Measurements from ENCODE around the gene VWA3A. TPM values are rescaled to one million over a fixed set of nuclear protein-coding genes. Genes with fewer than 3 reads are reported as not detected.
"Not testable (repeated sequence)": the region's sequence is repeated elsewhere in the genome, so short reads cannot be mapped to it uniquely, and the experiment has no call there.

Gene VWA3A
- total RNA-seq, 2 donors from 2014 or later = not detected

DNA sequence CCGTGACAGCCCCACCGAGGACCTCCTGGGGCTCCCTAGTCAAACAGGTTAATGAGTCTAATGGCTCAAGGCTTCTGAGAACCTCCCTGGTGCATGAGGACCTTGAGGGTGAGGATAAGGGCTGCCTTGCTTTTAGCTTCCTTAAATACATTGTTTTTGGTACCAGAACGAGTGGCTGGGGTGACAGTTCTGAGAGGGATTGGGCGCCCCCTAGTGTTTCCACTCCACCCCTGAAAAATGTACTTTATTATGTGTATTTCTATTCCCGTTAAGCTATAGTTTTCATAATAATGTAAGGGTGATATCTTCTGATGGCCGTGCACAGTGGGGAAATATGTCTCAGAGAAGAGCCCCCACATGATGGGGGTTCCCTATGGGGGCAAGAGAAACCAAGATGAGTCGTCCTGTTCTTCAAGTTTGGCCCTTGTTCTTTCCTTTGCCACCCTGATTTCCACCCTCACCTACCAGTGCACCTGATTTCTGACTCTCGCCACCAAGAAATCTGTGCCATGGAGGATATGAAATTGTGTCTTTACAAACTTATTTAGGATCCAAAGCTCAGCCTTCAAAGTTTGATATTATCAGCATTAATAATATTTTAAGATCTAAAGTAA is 14.5 kb upstream of the VWA3A start:
- intact Hi-C loops (cut with DNase I) = loop anchor here (5.0 to 10.0 kb wide), 2 partner anchors 73 to 76 kb away; partner anchors contain the start of genes PDZD9 (in 2 of the 2) and MOSMO (in 1 of the 2)
- DNase-seq (ENCODE audit: low spot score) = peak; percentile 83

DNA sequence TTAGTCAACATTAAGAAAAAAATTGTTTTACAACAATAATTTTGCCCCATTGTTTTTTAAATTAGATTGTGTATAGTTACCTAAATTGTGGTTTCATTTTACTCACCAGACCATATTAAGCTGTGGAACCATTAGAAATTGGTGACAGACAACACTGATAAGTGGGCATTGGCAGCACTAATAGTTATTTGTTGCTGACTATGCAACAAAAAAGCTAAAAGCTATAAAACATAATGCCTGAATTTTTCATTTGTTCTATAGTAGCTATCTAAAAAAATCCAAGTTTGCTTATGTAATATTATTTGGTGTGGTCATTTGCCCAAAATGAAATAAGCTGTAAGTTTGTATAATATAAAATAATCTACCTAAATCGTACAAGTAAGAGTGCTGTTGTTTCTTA is 13.7 kb upstream of the VWA3A start:
- no peak for DNase-seq (ENCODE audit: low spot score)
- intact Hi-C loops (cut with DNase I) = loop anchor here (5.0 to 10.0 kb wide), 2 partner anchors 74 to 76 kb away; partner anchors contain the start of genes PDZD9 (in 2 of the 2) and MOSMO (in 1 of the 2)

DNA sequence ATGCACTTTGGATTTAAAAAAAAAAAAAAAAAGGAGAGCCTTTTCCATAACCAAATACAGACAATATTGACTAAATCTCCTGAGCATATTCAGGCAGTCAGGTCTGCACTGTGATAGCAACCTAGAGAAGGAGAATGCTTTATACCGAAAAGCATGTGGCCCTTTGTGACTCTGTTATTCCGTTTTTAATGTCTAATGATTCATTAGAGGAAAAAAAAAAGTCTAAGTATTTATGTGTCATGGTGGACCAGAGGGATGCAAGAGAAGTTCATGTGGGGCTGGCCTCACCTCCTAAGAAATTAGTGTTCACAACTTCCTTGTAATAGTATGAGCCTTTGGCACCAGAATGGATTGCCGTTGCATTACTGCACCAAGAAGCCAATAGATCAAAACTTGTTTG is 11.3 kb upstream of the VWA3A start:
- no peak for DNase-seq (ENCODE audit: low spot score)
- intact Hi-C loops (cut with DNase I) = no loop called here

DNA sequence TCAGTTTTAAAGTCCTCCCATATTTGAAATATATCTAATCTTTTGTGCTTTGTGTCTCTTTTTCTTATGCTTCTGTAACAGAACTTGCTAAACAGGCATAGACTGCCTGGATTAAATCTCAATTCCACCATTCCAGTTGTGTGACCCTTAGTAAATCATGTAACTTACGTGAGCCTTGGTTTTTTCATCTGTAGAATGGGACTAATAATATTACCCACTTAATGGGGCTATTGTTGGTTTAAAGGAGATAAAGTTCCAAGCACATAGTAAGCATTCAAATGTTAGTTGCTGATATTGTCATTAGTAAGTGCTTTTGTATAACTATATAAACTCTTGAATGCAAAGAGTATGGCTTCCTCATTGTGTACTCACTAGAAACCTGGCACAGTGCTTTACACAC is 5.9 kb upstream of the VWA3A start:
- intact Hi-C loops (cut with DNase I) = no loop called here
- DNase-seq (ENCODE audit: low spot score) = no peak

DNA sequence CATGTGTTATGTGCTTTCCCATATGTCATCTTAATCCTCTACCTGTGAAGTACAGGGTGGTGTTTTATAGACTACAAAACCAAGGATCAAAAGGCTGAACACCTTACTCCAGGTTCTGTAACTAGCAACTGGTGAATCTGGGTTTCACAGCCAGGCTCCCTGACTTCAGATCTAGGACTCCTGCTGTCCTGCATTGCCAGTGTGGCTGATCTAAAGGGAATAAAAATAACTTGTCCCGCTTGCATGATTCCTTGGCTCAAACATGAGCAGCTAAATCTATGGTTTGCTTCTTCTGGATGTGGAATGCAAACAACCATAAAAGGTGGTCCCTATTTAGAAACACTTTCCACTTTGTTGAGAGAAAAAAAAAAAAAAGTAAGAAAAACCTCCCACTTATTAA is 3.7 kb upstream of the VWA3A start:
- intact Hi-C loops (cut with DNase I) = no loop called here
- DNase-seq (ENCODE audit: low spot score) = no peak

DNA sequence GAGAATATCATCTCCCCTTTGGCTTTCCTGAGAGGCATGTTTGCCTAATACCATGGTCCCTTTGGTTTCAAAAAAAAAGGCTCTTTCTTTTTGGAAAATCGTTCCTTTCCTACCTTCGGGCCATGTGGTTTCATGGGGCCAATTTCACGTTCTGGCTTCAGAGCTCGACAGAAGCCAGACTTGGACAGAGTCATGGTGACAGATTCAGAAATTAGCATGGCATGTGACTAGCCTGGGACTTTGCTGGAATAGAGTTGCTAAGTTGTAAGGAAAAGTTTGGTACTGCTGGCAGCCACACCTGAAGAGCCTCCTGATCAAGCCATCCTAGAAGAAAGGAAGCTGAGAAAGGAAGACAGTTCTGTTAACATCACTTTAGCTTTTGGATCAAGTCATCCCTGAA is 2.4 kb upstream of the VWA3A start:
- no peak for DNase-seq (ENCODE audit: low spot score)
- intact Hi-C loops (cut with DNase I) = no loop called here

DNA sequence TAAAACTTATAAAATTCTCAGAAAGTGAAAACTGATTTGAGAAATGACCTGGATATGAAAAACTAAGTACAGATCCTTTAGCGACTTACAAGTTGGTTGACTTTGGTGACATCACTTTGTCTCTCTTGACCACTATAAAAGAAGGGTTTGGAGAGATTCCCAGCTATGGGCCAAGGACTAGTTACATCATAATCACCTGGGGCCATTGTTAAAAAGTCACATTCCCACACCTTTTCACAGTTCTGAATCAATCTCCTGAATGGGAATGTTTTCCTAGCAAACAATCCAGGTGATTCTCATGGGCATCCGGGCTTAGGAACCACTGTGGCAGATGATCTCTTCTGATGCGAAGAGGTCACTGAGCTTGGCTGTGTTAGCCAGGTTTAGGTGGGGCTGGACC is 620 bp upstream of the VWA3A start:
- no peak for DNase-seq (ENCODE audit: low spot score)
- intact Hi-C loops (cut with DNase I) = no loop called here

DNA sequence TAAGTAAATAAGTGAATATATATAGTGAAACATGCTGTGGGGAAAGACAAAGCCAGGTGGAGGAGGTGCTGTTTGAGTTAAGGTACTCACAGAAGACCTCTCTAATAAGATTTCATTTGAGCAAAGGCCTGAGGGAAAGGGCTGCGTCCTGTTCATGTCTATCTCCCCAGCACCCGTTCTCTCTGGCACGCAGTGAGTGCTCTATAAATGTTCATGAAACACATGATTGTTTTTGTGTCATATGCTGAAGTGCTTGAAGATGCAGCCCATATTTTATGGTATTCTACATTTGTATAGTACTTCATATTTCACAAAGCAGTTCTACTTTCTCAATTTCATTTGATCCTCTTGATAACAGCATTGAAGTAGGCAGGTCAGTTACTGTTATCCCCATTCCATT is 990 bp downstream of the VWA3A start:
- intact Hi-C loops (cut with DNase I) = no loop called here
- no peak for DNase-seq (ENCODE audit: low spot score)

DNA sequence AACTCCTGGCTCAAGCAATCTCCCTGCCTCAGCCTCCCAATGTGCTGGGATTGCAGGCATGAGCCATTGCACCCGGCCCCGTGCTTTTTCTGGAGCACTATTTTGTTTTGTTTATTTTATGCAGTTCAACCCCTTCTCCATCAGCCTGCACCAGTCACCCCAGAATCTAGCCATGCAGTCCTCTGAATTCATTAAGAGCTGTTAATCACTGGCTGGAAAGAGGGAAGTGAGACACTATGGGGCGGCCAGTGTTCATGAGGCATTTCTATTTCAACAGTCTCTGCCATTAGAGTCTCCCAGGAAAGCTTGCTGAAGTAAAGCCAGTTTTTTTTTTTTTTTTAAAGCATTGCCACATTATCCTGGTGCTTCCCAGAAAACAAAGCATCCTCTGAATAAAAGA is 1.7 kb downstream of the VWA3A start:
- intact Hi-C loops (cut with DNase I) = no loop called here
- no peak for DNase-seq (ENCODE audit: low spot score)

DNA sequence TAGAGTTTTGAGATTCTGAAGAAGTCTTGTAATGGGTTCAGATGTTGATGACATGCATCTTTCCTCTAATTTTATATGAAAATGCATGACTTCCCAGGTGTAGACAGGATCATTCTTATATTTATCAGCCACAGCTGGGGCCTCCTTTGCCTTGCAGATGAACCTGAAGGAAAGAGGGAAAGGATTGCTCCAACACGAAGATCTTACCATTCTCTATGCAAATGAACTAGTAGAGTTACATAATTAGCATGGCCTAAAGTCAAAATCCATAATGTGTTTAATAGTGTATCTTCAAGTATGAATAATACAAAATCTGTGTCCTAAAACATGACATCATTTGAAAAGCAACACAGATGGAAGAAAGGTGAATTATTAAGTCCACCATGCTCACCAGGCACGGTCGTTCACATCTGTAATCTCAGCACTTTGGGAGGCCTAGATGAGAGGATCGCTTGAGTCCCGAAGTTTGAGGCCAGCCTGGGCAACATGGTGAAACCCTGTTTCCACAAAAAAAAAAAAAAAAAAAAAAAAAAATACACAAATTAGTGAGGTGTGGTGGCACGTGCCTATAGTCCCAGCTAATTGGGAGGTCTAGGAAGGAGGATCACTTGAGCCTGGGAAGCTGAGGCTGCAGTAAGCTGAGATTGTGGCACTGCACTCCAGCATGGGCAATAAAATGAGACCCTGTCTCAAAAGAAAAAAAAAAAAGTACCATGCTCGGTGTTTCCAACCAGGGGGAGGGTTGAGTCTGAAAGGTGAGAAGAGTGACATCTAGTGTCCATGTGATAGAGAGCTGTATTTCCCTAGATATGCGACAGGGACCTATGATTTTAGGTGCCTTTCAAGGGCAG is 6.3 kb downstream of the VWA3A start:
- no peak for DNase-seq (ENCODE audit: low spot score)
- intact Hi-C loops (cut with DNase I) = loop anchor here in 1 of 2 donors (1.0 kb wide), 1 partner anchor 35 kb away; no protein-coding TSS in a partner anchor

DNA sequence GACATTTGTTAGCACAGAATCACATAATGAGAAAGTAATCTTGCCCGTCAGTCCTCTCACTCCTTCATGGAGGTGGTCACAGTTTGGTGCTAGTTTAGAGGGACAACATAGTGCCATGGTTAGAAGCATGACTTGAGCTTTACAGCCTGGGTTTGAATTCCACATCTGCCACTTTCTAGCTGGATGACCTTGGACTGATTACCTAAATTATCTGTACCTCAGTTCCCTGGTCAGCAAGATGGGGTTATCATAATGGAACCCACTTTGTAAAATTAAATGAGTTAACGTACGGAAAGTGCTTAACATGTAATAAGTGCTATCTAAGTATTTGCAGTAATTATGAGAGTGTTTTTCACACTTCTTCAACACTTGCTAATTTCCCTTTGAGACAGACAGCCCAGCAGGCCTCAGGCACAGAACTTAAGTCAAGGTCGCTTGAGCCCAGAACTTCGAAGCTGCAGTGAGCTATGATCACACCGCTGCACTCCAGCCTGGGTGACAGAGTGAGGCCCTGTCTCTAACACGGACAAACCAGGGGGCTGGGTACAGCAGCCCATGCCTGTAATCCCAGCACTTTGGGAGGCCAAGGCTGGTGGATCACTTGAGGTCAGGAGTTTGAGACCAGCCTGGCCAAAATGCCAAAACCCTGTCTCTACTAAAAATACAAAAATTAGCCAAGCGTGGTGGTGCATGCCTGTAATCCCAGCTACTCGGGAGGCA is 7.1 kb downstream of the VWA3A start:
- DNase-seq (ENCODE audit: low spot score) = no peak
- intact Hi-C loops (cut with DNase I) = loop anchor here in 1 of 2 donors (1.0 kb wide), 1 partner anchor 34 kb away; no protein-coding TSS in a partner anchor

DNA sequence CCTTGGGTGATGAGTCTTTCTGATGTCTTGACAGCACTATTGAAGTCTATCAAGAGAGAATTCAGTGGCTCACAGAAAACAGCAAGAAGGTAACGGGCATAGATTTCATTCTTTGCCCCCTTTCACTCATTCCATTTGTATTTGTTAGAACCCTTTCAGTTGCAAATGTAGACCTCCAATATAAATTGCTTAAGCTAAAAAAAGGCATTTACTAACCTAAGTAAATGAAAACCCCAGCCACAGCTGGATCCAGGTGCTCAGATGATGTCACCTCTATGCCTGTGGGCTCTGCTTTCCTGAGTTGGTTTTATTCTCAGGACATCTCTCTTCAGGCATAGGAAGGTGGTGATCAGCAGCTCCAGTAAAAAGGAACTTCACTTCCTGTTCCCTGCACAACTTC is 11.1 kb downstream of the VWA3A start:
- intact Hi-C loops (cut with DNase I) = no loop called here
- no peak for DNase-seq (ENCODE audit: low spot score)

DNA sequence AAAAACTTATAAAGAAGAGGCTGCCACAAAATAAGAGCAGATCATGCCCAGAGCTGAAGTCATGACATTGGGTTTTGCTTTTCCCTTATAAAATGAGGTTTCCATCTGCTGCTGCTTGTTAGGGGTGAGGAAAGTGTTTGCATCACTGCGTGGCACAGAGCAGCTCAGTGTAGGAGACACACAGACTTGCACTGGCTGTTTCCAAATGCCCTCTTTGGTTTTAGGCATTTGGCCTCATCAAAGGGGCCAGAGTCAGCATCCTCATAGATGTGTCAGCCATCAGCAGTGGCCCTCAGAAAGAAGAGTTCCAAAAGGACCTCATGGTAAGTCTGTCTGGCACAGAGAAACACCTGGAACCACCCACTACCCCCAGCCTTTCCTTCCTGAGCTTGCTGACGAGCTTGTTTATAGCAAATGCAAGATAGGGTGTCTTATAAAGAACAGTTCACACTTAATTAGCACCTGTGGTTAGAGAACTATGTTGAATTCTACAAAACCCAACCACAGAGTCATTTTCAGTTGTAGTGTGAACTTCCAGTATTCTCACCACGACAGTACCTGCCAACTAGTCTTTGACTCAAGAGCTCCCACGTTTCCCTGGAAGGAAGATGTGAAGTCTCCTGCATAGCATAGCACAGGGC is 17.0 kb downstream of the VWA3A start:
- DNase-seq (ENCODE audit: low spot score) = no peak
- intact Hi-C loops (cut with DNase I) = no loop called here

DNA sequence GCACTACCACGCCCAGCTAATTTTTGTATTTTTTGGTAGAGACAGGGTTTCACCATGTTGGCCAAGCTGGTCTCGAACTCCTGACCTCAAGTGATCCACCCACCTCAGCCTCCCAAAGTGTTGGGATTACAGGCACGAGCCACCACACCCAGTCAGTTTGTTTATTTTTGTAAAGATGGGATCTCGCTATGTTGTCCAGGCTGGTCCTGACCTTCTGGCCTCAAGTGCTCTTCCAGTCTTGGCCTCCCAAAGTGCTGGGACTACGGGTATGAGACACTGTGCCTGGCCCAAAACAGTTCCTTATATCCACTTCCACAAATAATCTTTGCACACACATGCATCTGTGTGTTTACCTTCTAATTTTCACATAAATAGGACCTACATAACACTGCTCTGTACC is 19.3 kb downstream of the VWA3A start:
- intact Hi-C loops (cut with DNase I); DNase-seq (ENCODE audit: low spot score): not testable (repeated sequence)

DNA sequence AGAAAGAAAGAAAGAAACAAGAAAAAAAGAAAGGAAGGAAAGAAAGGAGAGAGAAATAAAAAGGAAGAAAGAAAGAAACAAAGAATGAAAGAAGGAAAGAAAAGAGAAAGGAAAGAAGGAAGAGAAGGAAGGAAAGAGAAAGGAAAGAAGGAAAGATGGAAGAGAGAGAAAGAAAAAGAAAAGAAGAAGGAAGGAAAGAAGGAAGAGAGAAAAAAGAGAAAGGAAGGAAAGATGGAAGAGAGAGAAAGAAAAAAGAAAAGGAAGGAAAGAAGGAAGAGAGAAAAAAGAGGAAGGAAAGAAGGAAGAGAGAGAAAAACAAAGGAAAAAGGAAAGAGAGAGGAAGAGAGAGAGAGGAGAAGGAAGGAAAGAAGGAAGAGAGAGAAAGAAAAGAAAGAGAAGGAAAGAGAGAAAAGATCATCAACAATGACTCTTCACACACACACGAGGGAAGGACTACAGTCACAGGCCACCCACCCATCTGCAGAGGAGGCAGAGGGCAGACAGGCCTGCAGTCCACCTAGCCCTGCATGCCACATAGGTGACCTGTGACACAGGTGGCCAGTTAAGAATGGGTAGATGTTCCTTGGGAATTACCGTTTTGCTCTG is 23.9 kb downstream of the VWA3A start:
- no peak for DNase-seq (ENCODE audit: low spot score)
- intact Hi-C loops (cut with DNase I) = no loop called here

DNA sequence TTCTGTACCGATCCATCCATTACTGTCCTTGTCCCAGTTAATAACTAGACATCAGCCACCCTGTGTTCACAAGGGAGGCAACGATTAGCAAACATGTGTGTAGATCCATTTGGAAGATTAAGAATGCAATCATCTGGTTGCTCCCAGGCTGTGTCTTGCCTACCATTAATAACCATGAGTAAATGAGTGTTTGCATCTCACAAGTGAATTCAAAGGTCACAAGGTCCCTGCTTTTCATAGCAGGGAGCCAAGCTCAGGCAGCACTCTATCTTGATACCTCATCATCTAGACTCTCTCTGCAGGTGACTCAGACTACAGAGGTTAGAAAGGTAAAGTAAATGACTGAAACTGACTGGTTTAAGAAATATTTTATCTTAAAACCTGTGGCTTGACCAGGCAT is 25.3 kb downstream of the VWA3A start:
- intact Hi-C loops (cut with DNase I) = no loop called here

DNA sequence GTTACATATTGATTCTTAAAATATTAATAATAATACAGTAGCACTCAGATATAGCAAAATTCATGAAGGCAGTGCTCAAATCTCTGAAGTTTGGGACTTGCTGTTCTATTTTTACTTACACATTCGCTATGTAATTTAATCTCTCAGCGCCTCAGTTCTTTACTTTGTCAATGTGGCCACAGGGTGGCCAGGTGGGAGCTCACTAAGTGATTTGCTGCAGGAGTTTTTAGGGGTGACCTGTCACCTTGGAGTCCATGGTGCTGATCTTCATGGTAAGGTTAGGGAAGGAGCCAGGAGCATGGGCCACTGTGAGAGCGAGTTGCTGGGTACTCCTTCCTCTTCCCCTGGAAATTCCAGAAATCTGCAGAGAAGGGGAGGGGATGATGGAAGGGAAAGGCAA is 28.1 kb downstream of the VWA3A start:
- no peak for DNase-seq (ENCODE audit: low spot score)
- intact Hi-C loops (cut with DNase I) = no loop called here

More for the DNA sequence above, 25.3 kb downstream of the VWA3A start:
- DNase-seq (ENCODE audit: low spot score) = no peak

DNA sequence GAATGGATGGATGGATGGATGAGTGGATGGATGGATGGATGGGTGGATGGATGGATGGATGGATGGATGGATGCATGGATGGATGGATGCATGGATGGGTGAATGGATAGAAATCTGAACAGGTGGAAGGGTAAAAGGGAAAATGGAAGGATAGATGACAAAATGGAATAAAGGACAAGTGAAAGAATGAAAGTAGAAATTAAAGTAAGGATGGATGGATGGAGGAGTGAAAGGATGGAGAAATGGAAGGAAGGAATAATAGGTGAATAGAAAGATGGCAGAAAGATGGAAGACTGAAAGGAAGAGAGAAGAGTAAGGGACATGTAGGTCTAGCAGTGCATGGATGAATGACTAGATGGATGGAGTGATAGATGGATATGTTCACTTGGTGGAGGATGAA is 29.9 kb downstream of the VWA3A start:
- DNase-seq (ENCODE audit: low spot score) = no peak
- intact Hi-C loops (cut with DNase I) = no loop called here

DNA sequence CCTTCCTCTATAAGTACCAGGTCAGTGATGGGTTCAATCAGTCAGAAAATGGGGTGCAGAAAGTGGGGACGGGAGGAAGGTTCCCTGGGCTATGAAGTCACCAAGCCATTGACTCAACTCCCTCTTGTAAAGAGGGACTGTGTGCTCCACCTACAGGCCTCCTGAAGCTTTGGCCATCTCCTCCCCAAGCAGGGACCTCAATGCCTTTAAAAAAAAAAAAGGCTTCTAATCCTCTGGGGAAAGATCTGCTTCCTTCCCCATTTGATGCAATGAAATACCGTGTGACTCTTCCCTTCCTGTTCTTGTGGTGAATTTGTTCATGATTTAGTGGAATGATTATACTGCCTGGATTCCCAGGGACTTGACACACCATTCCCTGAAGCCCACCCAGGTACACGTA is 30.8 kb downstream of the VWA3A start:
- intact Hi-C loops (cut with DNase I) = no loop called here

More for the DNA sequence above, 30.8 kb downstream of the VWA3A start:
- no peak for DNase-seq (ENCODE audit: low spot score)

Data from posterior vena cava (tissue), 2 donors.